CD8-positive, alpha-beta memory T cell (primary cell): Measurements from ENCODE around the gene IQCE. TPM values are rescaled to one million over a fixed set of nuclear protein-coding genes. Genes with fewer than 3 reads are reported as not detected.

Experiments
- CTCF ChIA-PET: fragments of 350-600 bp; sonication (Branson Sonifier 250); formaldehyde crosslinking; loops from one replicate; lab custom pipeline; 2021; ENCODE audit warnings: antibody characterized with exemption; lab: Charles Lee
- POLR2A ChIA-PET: fragments of 350-600 bp; sonication (Branson Sonifier 250); formaldehyde crosslinking; loops from one replicate; lab custom pipeline; 2021; ENCODE audit warnings: antibody characterized with exemption; lab: Charles Lee
- DNase-seq, 5 donors: peaks; one replicate each; pipeline versions ENCODE4 v3.0.0 to v3.0.0-alpha.2; 2020 to 2022; ENCODE audit warnings: mixed read lengths in 1 of 5
- H3K27ac ChIP-seq: one replicate; pipeline ENCODE4 v1.7.0; 2013; ENCODE audit warnings: low read depth, mild to moderate bottlenecking, low read length, moderate library complexity
- H3K27me3 ChIP-seq: 2 replicates; pipeline ENCODE4 v1.7.0; 2013; ENCODE audit warnings: low read length, mild to moderate bottlenecking; ENCODE audit not compliant: insufficient read depth, poor library complexity, severe bottlenecking
- H3K36me3 ChIP-seq: 2 replicates; pipeline ENCODE4 v1.7.0; 2013; ENCODE audit warnings: mild to moderate bottlenecking, low read length, moderate library complexity; ENCODE audit not compliant: insufficient read depth
- H3K4me1 ChIP-seq: 2 replicates; pipeline ENCODE4 v1.7.0; 2013; ENCODE audit warnings: mild to moderate bottlenecking, low read length, moderate library complexity; ENCODE audit not compliant: insufficient read depth
- H3K4me3 ChIP-seq: 2 replicates; pipeline ENCODE4 v1.7.0; 2013; ENCODE audit warnings: mild to moderate bottlenecking, low read length
- H3K9me3 ChIP-seq: 2 replicates; pipeline ENCODE4 v1.7.0; 2013; ENCODE audit warnings: mild to moderate bottlenecking, low read length
- H3K27ac Mint-ChIP-seq, 8 donors: one replicate each; pipeline ENCODE4 v1.8.0; 2020 to 2021; ENCODE audit warnings: mixed read lengths in 8 of 8, mild to moderate bottlenecking in 6 of 8, inconsistent platforms in 3 of 8, moderate library complexity in 3 of 8
- H3K27me3 Mint-ChIP-seq, 2 donors: one replicate each; pipeline ENCODE4 v1.8.0; 2020 to 2021; ENCODE audit warnings: mixed read lengths in 2 of 2, mild to moderate bottlenecking in 1 of 2, moderate library complexity in 1 of 2
- H3K36me3 Mint-ChIP-seq, 3 donors: one replicate each; pipeline ENCODE4 v1.8.0; 2020 to 2021; ENCODE audit warnings: mixed read lengths in 3 of 3, inconsistent platforms in 1 of 3, mild to moderate bottlenecking in 1 of 3
- H3K4me1 Mint-ChIP-seq, 3 donors: one replicate each; pipeline ENCODE4 v1.8.0; 2020 to 2021; ENCODE audit warnings: mixed read lengths in 3 of 3, inconsistent platforms in 1 of 3, mild to moderate bottlenecking in 1 of 3
- H3K4me3 Mint-ChIP-seq, 7 donors: one replicate each; pipeline ENCODE4 v1.8.0; 2020 to 2021; ENCODE audit warnings: mixed read lengths in 7 of 7, mild to moderate bottlenecking in 6 of 7, moderate library complexity in 4 of 7, inconsistent platforms in 2 of 7
- H3K9me3 Mint-ChIP-seq, 5 donors: one replicate each; pipeline ENCODE4 v1.8.0; 2020 to 2022; ENCODE audit warnings: mixed read lengths in 5 of 5, mild to moderate bottlenecking in 3 of 5, moderate library complexity in 2 of 5, inconsistent platforms in 1 of 5
- polyA plus RNA-seq: library from polyadenylated mRNA; unstranded; fragments of 300-500 nt; fragmentation: Illumina TruSeq; gene quantifications from one replicate; pipeline ENCODE4 v1.2.3, GENCODE V29; 2021
- total RNA-seq, 2 experiments: library from RNA; stranded (reverse); gene quantifications; one replicate each; pipeline ENCODE4 v1.2.3, GENCODE V29; 2021

IQCE gene
- total RNA-seq (10 to 100 TPM in 1 of 2 experiments, 1 to 10 TPM in 1; 9.6 to 10.4 TPM), polyA plus RNA-seq (4.1 TPM)

GRCh38 chr7:2558629-2559282 lies at the start of gene IQCE:
Gene IQCE (plus strand): TSS chr7:2558979. CDS start chr7:2559182, 203 bp downstream.
- Histone ChIP-seq H3K27me3 (no peaks in the 10 kb centered on the region), H3K4me1 (peaks cover 17% of the 10 kb centered on the region), H3K36me3 (no peaks in the 10 kb centered on the region), H3K4me3 (peak within 1 kb of the TSS; percentile 53), H3K9me3 (no peaks in the 10 kb centered on the region), H3K27ac (peak within 1 kb of the TSS; percentile 47)
- peaks cover 23 to 33% (median 31%) of the 10 kb centered on the region in 3 donors for H3K4me1 Mint-ChIP-seq
- ChIA-PET CTCF (interaction anchor here (0.6 to 2.0 kb wide), 5 partner anchors 9 to 156 kb away, joined by 3 to 8 read pairs (median 3); no protein-coding TSS in a partner anchor), POLR2A (no interaction called here)
- peak within 1 kb of the TSS in 5 of 8 donors; percentile 19 to 83 (median 70) for H3K27ac Mint-ChIP-seq
- peak; percentile 81 to 94 (median 86) for DNase-seq
- no peaks in the 10 kb centered on the region for H3K27me3 Mint-ChIP-seq
- H3K4me3 Mint-ChIP-seq = peak within 1 kb of the TSS; percentile 74 to 90 (median 80)
- peaks cover 0 to 5% (median 0%) of the 10 kb centered on the region in 3 donors for H3K36me3 Mint-ChIP-seq
- H3K9me3 Mint-ChIP-seq = no peaks in the 10 kb centered on the region

DNA sequence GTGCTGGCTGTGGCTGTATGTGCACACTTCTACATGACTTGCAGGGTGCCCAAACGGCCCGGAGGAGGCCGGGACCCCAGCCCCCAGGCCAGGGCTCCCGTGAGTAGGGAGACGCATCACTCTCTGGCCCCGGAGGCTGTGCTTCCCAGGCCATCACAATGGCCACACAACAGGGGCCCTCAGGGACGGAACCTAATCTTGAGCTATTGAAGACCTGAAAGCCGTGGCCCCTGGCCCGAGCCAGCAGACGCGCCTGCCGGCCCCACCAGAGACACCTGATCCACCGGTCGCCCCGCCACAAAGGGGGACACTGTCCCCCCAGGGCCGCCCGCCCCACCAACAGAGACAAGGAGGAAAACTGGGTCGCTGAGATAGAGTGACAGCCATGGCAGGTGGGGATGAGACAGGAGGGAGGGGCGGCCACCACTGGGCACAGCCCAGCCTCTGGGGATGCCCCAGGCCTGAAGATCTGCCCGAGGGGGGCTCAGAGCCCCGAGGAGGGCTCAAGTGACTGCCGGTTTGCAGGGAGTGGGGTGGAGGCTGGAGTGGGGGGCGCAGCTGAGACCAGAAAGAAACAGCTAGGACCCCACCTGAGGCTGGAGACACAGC lies 49.4 kb upstream of the IQCE start:
- no peak for DNase-seq
- Mint-ChIP-seq H3K4me3 (peak overlapping the region; percentile 55 to 91 (median 80)), H3K27me3 (no peaks in the 10 kb centered on the region), H3K9me3 (no peaks in the 10 kb centered on the region), H3K36me3 (no peaks in the 10 kb centered on the region), H3K27ac (peak overlapping the region; percentile 88 to 98 (median 97)), H3K4me1 (peaks cover 46 to 63% (median 49%) of the 10 kb centered on the region in 3 donors)
- Histone ChIP-seq H3K9me3 (no peaks in the 10 kb centered on the region), H3K4me3 (peak overlapping the region; percentile 71), H3K27me3 (no peaks in the 10 kb centered on the region), H3K36me3 (no peaks in the 10 kb centered on the region), H3K4me1 (peaks cover 69% of the 10 kb centered on the region), H3K27ac (peak overlapping the region; percentile 78)
- POLR2A ChIA-PET = interaction anchor here (1.0 to 2.4 kb wide), 3 partner anchors 11 to 20 kb away, joined by 5 to 25 read pairs (median 8); no protein-coding TSS in a partner anchor
- CTCF ChIA-PET = interaction anchor here (1.0 to 2.0 kb wide), 6 partner anchors 12 to 201 kb away, joined by 3 to 10 read pairs (median 4); no protein-coding TSS in a partner anchor

- ChIA-PET CTCF (interaction anchor here (0.8 to 2.0 kb wide), 8 partner anchors 10 to 199 kb away, joined by 3 to 10 read pairs (median 4); no protein-coding TSS in a partner anchor), POLR2A (interaction anchor here (0.6 to 2.4 kb wide), 5 partner anchors 9 to 341 kb away, joined by 3 to 27 read pairs (median 8); no protein-coding TSS in a partner anchor)
- Mint-ChIP-seq H3K27ac (peak overlapping the region; percentile 78 to 98 (median 95)), H3K4me3 (peak overlapping the region; percentile 51 to 80 (median 75)), H3K4me1 (peaks cover 46 to 63% (median 49%) of the 10 kb centered on the region in 3 donors), H3K27me3 (no peaks in the 10 kb centered on the region), H3K36me3 (no peaks in the 10 kb centered on the region), H3K9me3 (no peaks in the 10 kb centered on the region)
- no peaks in the 10 kb centered on the region for H3K27me3 ChIP-seq
- H3K4me1 ChIP-seq = peaks cover 69% of the 10 kb centered on the region
- peak overlapping the region; percentile 66 for H3K4me3 ChIP-seq
- peak overlapping the region; percentile 38 for H3K27ac ChIP-seq
- no peak for DNase-seq
- H3K9me3 ChIP-seq = no peaks in the 10 kb centered on the region
- H3K36me3 ChIP-seq = no peaks in the 10 kb centered on the region
Observed at GRCh38 chr7:2510130-2510776, 48.5 kb upstream of the IQCE start.

- peaks cover 46 to 64% (median 48%) of the 10 kb centered on the region in 3 donors for H3K4me1 Mint-ChIP-seq
Observed at GRCh38 chr7:2510909-2511768, 47.6 kb upstream of the IQCE start.

DNA sequence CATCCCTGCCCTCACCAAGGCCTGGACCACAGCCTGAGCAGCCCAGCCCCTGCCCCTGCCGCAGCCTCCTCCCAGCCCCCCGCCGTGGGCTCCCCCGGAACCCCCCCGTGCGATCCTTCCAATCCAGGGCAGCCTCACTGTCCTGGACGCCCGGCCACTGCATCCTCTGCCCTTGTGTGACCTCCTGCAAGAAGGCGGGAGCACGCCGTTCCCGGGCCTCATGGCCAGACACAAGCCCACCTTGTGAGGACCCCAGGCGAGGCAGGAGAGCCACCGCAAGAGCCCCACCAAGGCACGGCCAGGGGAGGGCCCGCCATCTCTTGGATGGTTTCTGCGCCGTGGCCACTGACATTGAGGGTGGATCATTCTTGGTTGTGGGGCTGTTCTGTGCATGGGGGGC lies 47.0 kb upstream of the IQCE start:
- Histone ChIP-seq H3K27ac (peak overlapping the region; percentile 38), H3K9me3 (no peaks in the 10 kb centered on the region), H3K4me1 (peaks cover 69% of the 10 kb centered on the region), H3K4me3 (peak overlapping the region; percentile 66), H3K36me3 (no peaks in the 10 kb centered on the region), H3K27me3 (no peaks in the 10 kb centered on the region)
- no peak for DNase-seq
- Mint-ChIP-seq H3K4me1 (peaks cover 46 to 63% (median 46%) of the 10 kb centered on the region in 3 donors), H3K4me3 (peak overlapping the region; percentile 64 to 87 (median 79)), H3K27me3 (no peaks in the 10 kb centered on the region), H3K27ac (peak overlapping the region; percentile 85 to 98 (median 96)), H3K9me3 (no peaks in the 10 kb centered on the region), H3K36me3 (no peaks in the 10 kb centered on the region)
- CTCF ChIA-PET = interaction anchor here (1.3 to 2.0 kb wide), 6 partner anchors 9 to 43 kb away, joined by 3 to 10 read pairs (median 6); no protein-coding TSS in a partner anchor
- POLR2A ChIA-PET = interaction anchor here (1.6 to 2.4 kb wide), 2 partner anchors 9 to 17 kb away, joined by 25 to 27 read pairs; no protein-coding TSS in a partner anchor

More at GRCh38 chr7:2510909-2511768, 47.6 kb upstream of the IQCE start:
- no peaks in the 10 kb centered on the region for H3K9me3 Mint-ChIP-seq
- Histone ChIP-seq H3K36me3 (no peaks in the 10 kb centered on the region), H3K27me3 (no peaks in the 10 kb centered on the region), H3K4me3 (peak overlapping the region; percentile 66), H3K9me3 (no peaks in the 10 kb centered on the region), H3K4me1 (peaks cover 69% of the 10 kb centered on the region), H3K27ac (peak overlapping the region; percentile 38)
- DNase-seq = peak in 4 of 5 donors; percentile 56 to 79 (median 70)
- CTCF ChIA-PET = interaction anchor here (0.8 to 2.0 kb wide), 10 partner anchors 9 to 199 kb away, joined by 3 to 10 read pairs (median 4); no protein-coding TSS in a partner anchor
- no peaks in the 10 kb centered on the region for H3K36me3 Mint-ChIP-seq
- POLR2A ChIA-PET = interaction anchor here (1.0 to 2.4 kb wide), 3 partner anchors 9 to 18 kb away, joined by 4 to 27 read pairs (median 25); no protein-coding TSS in a partner anchor
- peak overlapping the region; percentile 64 to 87 (median 76) for H3K4me3 Mint-ChIP-seq
- peak overlapping the region; percentile 85 to 98 (median 96) for H3K27ac Mint-ChIP-seq
- H3K27me3 Mint-ChIP-seq = no peaks in the 10 kb centered on the region

GRCh38 chr7:2512179-2512661 lies 46.6 kb upstream of the IQCE start:
- CTCF ChIA-PET = interaction anchor here (1.4 kb wide), 1 partner anchor 43 kb away, joined by 6 read pairs; no protein-coding TSS in a partner anchor
- Histone ChIP-seq H3K9me3 (no peaks in the 10 kb centered on the region), H3K4me3 (peak overlapping the region; percentile 66), H3K27me3 (no peaks in the 10 kb centered on the region), H3K36me3 (no peaks in the 10 kb centered on the region), H3K27ac (peak overlapping the region; percentile 38), H3K4me1 (peaks cover 69% of the 10 kb centered on the region)
- peaks cover 46 to 65% (median 46%) of the 10 kb centered on the region in 3 donors for H3K4me1 Mint-ChIP-seq
- POLR2A ChIA-PET = interaction anchor here (0.5 to 2.4 kb wide), 2 partner anchors 9 to 41 kb away, joined by 3 to 25 read pairs; no protein-coding TSS in a partner anchor
- H3K9me3 Mint-ChIP-seq = no peaks in the 10 kb centered on the region
- no peaks in the 10 kb centered on the region for H3K36me3 Mint-ChIP-seq
- H3K4me3 Mint-ChIP-seq = peak overlapping the region; percentile 64 to 87 (median 79)
- DNase-seq = no peak
- H3K27ac Mint-ChIP-seq = peak overlapping the region; percentile 85 to 98 (median 96)
- no peaks in the 10 kb centered on the region for H3K27me3 Mint-ChIP-seq
